HEK293 (cell line): ENCODE results near the gene UBE2Q1.

ENCODE experiments used
- CTCF ChIA-PET: fragments of 350-600 bp; formaldehyde crosslinking; extraction: SDS; loops from one replicate; lab custom pipeline; 2021; ENCODE audit warnings: antibody characterized with exemption; lab: Yijun Ruan, JAX
- POLR2A ChIA-PET: fragments of 300-600 bp; formaldehyde crosslinking; extraction: SDS; loops from one replicate; lab custom pipeline; 2020; ENCODE audit warnings: antibody characterized with exemption, inconsistent platforms; lab: Yijun Ruan, JAX
- H3K27ac ChIP-seq: fragments of 200-500 bp; sonication (Bioruptor generic); 2 replicates; pipeline ENCODE4 v1.5.1; 2014; ENCODE audit warnings: low read depth, low read length, control low read depth, inconsistent platforms; ENCODE audit errors: extremely low read depth
- H3K36me3 ChIP-seq, 2 experiments: fragments of 200-500 bp in 1 of 2; sonication (Bioruptor generic) in 1 of 2; 1 replicate in 1 of 2; 2 replicates in 1 of 2; pipeline ENCODE4 v1.5.1; 2014 to 2017; ENCODE audit warnings: inconsistent platforms in 2 of 2, low read length in 2 of 2; ENCODE audit not compliant: control insufficient read depth in 2 of 2, insufficient read depth in 1 of 2
- H3K4me1 ChIP-seq: fragments of 200-500 bp; sonication (Bioruptor generic); 2 replicates; pipeline ENCODE4 v1.5.1; 2014; ENCODE audit warnings: mild to moderate bottlenecking, low read length, inconsistent platforms; ENCODE audit not compliant: control insufficient read depth, insufficient read depth
- H3K4me3 ChIP-seq: 2 replicates; pipeline ENCODE4 v1.5.1; 2011; ENCODE audit warnings: low read depth, mild to moderate bottlenecking, control low read depth, low read length, moderate library complexity
- H3K9me3 ChIP-seq: fragments of 200-500 bp; sonication (Bioruptor generic); 2 replicates; pipeline ENCODE4 v1.5.1; 2014; ENCODE audit warnings: low read depth, low read length, inconsistent platforms; ENCODE audit not compliant: control insufficient read depth, insufficient read depth
- ELK4 ChIP-seq: IDR thresholded peaks from 2 replicates; pipeline ENCODE4 v1.6.1; 2011; ENCODE audit warnings: mild to moderate bottlenecking, low read depth, low read length, borderline replicate concordance
- IKZF3 ChIP-seq: fragments of 450-650 bp; IDR thresholded peaks from 2 replicates; pipeline ENCODE4 v1.5.0; 2018; ENCODE audit warnings: missing biosample characterization, mild to moderate bottlenecking, missing genetic modification characterization, moderate library complexity
- KLF1 ChIP-seq: fragments of 450-650 bp; formaldehyde crosslinking; IDR thresholded peaks from 2 replicates; pipeline ENCODE4 v1.5.1; 2016; ENCODE audit warnings: missing biosample characterization, missing genetic modification characterization
- KLF16 ChIP-seq: fragments of 450-650 bp; formaldehyde crosslinking; IDR thresholded peaks from 2 replicates; pipeline ENCODE4 v1.5.1; 2017; ENCODE audit warnings: missing biosample characterization, missing genetic modification characterization
- MYNN ChIP-seq: fragments of 450-650 bp; formaldehyde crosslinking; IDR thresholded peaks from 2 replicates; pipeline ENCODE4 v1.5.1; 2016; ENCODE audit warnings: missing biosample characterization, missing genetic modification characterization, borderline replicate concordance
- PRDM4 ChIP-seq: fragments of 450-650 bp; formaldehyde crosslinking; IDR thresholded peaks from 2 replicates; pipeline ENCODE4 v1.5.1; 2017; ENCODE audit warnings: missing biosample characterization, missing genetic modification characterization
- ZBTB44 ChIP-seq: fragments of 450-650 bp; IDR thresholded peaks from 2 replicates; pipeline ENCODE4 v1.5.1; 2018; ENCODE audit warnings: missing biosample characterization, mild to moderate bottlenecking, missing genetic modification characterization
- ZBTB6 ChIP-seq: fragments of 450-650 bp; formaldehyde crosslinking; IDR thresholded peaks from 2 replicates; pipeline ENCODE4 v1.5.1; 2017; ENCODE audit warnings: missing biosample characterization, missing genetic modification characterization
- ZNF121 ChIP-seq: fragments of 450-650 bp; formaldehyde crosslinking; IDR thresholded peaks from 2 replicates; pipeline ENCODE4 v1.5.1; 2016; ENCODE audit warnings: missing biosample characterization, missing genetic modification characterization
- ZNF140 ChIP-seq: fragments of 450-650 bp; formaldehyde crosslinking; IDR thresholded peaks from 2 replicates; pipeline ENCODE4 v1.5.1; 2016; ENCODE audit warnings: missing biosample characterization, missing genetic modification characterization
- ZNF155 ChIP-seq: fragments of 450-650 bp; formaldehyde crosslinking; IDR thresholded peaks from 2 replicates; pipeline ENCODE4 v1.5.1; 2016; ENCODE audit warnings: missing biosample characterization, missing genetic modification characterization
- ZNF248 ChIP-seq: fragments of 450-650 bp; formaldehyde crosslinking; IDR thresholded peaks from 2 replicates; pipeline ENCODE4 v1.5.1; 2017; ENCODE audit warnings: missing biosample characterization, missing genetic modification characterization
- ZNF26 ChIP-seq: fragments of 450-650 bp; formaldehyde crosslinking; IDR thresholded peaks from 2 replicates; pipeline ENCODE4 v1.5.1; 2016; ENCODE audit warnings: missing biosample characterization, missing genetic modification characterization
- ZNF280D ChIP-seq: fragments of 450-650 bp; formaldehyde crosslinking; IDR thresholded peaks from 2 replicates; pipeline ENCODE4 v1.5.1; 2016; ENCODE audit warnings: missing biosample characterization, missing genetic modification characterization
- ZNF341 ChIP-seq: fragments of 450-650 bp; formaldehyde crosslinking; IDR thresholded peaks from 2 replicates; pipeline ENCODE4; 2016; ENCODE audit warnings: low read depth, missing biosample characterization, missing genetic modification characterization
- ZNF354C ChIP-seq: fragments of 450-650 bp; formaldehyde crosslinking; IDR thresholded peaks from 2 replicates; pipeline ENCODE4 v1.5.1; 2016; ENCODE audit warnings: missing biosample characterization, missing genetic modification characterization, low read depth, borderline replicate concordance
- ZNF473 ChIP-seq: fragments of 450-650 bp; formaldehyde crosslinking; IDR thresholded peaks from 2 replicates; pipeline ENCODE4 v1.5.1; 2017; ENCODE audit warnings: missing biosample characterization, missing genetic modification characterization
- ZNF530 ChIP-seq: fragments of 450-650 bp; formaldehyde crosslinking; IDR thresholded peaks from 2 replicates; pipeline ENCODE4 v1.5.1; 2016; ENCODE audit warnings: low read depth, missing biosample characterization, missing genetic modification characterization
- ZNF544 ChIP-seq: fragments of 450-650 bp; formaldehyde crosslinking; IDR thresholded peaks from 2 replicates; pipeline ENCODE4 v1.5.0; 2017; ENCODE audit warnings: missing biosample characterization, missing genetic modification characterization
- ZNF549 ChIP-seq: fragments of 450-650 bp; IDR thresholded peaks from 2 replicates; pipeline ENCODE4 v1.5.1; 2018; ENCODE audit warnings: missing biosample characterization, missing genetic modification characterization, mild to moderate bottlenecking, inconsistent platforms, moderate library complexity
- ZNF571 ChIP-seq: fragments of 450-650 bp; formaldehyde crosslinking; IDR thresholded peaks from 2 replicates; pipeline ENCODE4 v1.5.0; 2017; ENCODE audit warnings: missing biosample characterization, missing genetic modification characterization
- ZNF629 ChIP-seq: fragments of 450-650 bp; formaldehyde crosslinking; IDR thresholded peaks from 2 replicates; pipeline ENCODE4 v1.5.1; 2017; ENCODE audit warnings: missing biosample characterization, missing genetic modification characterization
- ZNF660 ChIP-seq: fragments of 450-650 bp; IDR thresholded peaks from 2 replicates; pipeline ENCODE4 v1.5.1; 2018; ENCODE audit warnings: missing biosample characterization, mild to moderate bottlenecking, missing genetic modification characterization
- ZNF768 ChIP-seq: fragments of 450-650 bp; formaldehyde crosslinking; IDR thresholded peaks from 2 replicates; pipeline ENCODE4 v1.5.1; 2018; ENCODE audit warnings: missing biosample characterization, mild to moderate bottlenecking, missing genetic modification characterization
- ZNF791 ChIP-seq: fragments of 450-650 bp; formaldehyde crosslinking; IDR thresholded peaks from 2 replicates; pipeline ENCODE4 v1.5.1; 2016; ENCODE audit warnings: missing biosample characterization, missing genetic modification characterization
- ZSCAN5A ChIP-seq: fragments of 450-650 bp; formaldehyde crosslinking; IDR thresholded peaks from 2 replicates; pipeline ENCODE4 v1.5.1; 2016; ENCODE audit warnings: missing biosample characterization, missing genetic modification characterization

UBE2Q1 gene

GRCh38 chr1:154529308-154529707 is 29.2 kb downstream of the UBE2Q1 start:
- Histone ChIP-seq H3K36me3 (no peaks in the 10 kb centered on the region), H3K9me3 (no peaks in the 10 kb centered on the region), H3K4me3 (no peak overlapping the region), H3K4me1 (no peaks in the 10 kb centered on the region), H3K27ac (no peak overlapping the region)
- POLR2A ChIA-PET, result no interaction called here
- TF ChIP-seq ZNF248 (tag by site-specific recombination), result no peak
- no peak for TF ChIP-seq ZNF341 (tag by site-specific recombination)
- no peak for TF ChIP-seq ZNF768 (tag by site-specific recombination)
- TF ChIP-seq KLF1, result no peak
- TF ChIP-seq ZNF544 (tag by site-specific recombination), result no peak
- no peak for TF ChIP-seq ZNF280D
- TF ChIP-seq ZNF530, result no peak
- TF ChIP-seq ZNF571 (tag by site-specific recombination), result no peak
- no peak for TF ChIP-seq ZNF140
- no peak for TF ChIP-seq ZNF354C
- no peak for TF ChIP-seq ELK4
- TF ChIP-seq MYNN, result no peak
- TF ChIP-seq ZSCAN5A (tag by site-specific recombination), result no peak
- TF ChIP-seq KLF16, result no peak
- no peak for TF ChIP-seq ZNF121
- CTCF ChIA-PET, result interaction anchor here (0.7 to 1.3 kb wide), 2 partner anchors 17 to 61 kb away, joined by 3 to 4 read pairs; no protein-coding TSS in a partner anchor

GRCh38 chr1:154527192-154527591 is 31.3 kb downstream of the UBE2Q1 start:
- CTCF ChIA-PET, result no interaction called here
- no peak for TF ChIP-seq ZBTB6 (tag by site-specific recombination)
- TF ChIP-seq ZNF26 (tag by site-specific recombination), result no peak
- TF ChIP-seq IKZF3 (tag by site-specific recombination), result no peak
- TF ChIP-seq ZNF791 (tag by site-specific recombination), result no peak
- TF ChIP-seq ZBTB44 (tag by site-specific recombination), result peak; percentile 84
- no peak for TF ChIP-seq ZNF660
- no peak for TF ChIP-seq ZNF473
- peak; percentile 97 for TF ChIP-seq PRDM4
- no peak for TF ChIP-seq ZNF155 (tag by site-specific recombination)
- no peak for TF ChIP-seq ZNF549 (tag by site-specific recombination)
- peak; percentile 51 for TF ChIP-seq ZNF629

More at GRCh38 chr1:154527192-154527591, 31.3 kb downstream of the UBE2Q1 start:
- H3K4me3 ChIP-seq, result no peak overlapping the region
- POLR2A ChIA-PET, result no interaction called here
- H3K9me3 ChIP-seq, result no peaks in the 10 kb centered on the region
- no peaks in the 10 kb centered on the region for H3K36me3 ChIP-seq
- H3K27ac ChIP-seq, result peak overlapping the region; percentile 40; the same call in 1 of the 2 replicates
- no peaks in the 10 kb centered on the region for H3K4me1 ChIP-seq
